Fibroblast of the aortic adventitia (primary cell): Measurements from ENCODE around the gene CISTR. TPM values are rescaled to one million over a fixed set of nuclear protein-coding genes. Genes with fewer than 3 reads are reported as not detected.

Source experiments
- DNase-seq: peaks from one replicate; pipeline ENCODE4 v3.0.0-alpha.2; 2010; ENCODE audit warnings: low read depth
- H3K4me3 ChIP-seq: 2 replicates; pipeline ENCODE4 v1.5.1; 2011; ENCODE audit warnings: low read depth, mild to moderate bottlenecking, control low read depth, low read length, moderate library complexity
- CTCF ChIP-seq: IDR thresholded peaks from 2 replicates; pipeline ENCODE4 v1.5.1; 2011; ENCODE audit warnings: mild to moderate bottlenecking, low read length, control low read depth, inconsistent platforms; ENCODE audit not compliant: insufficient read depth
- total RNA-seq: library from RNA; depleted of rRNA; stranded (reverse); fragments of >200 nt; gene quantifications from 2 replicates; pipeline ENCODE4 v1.2.3, GENCODE V29; 2012; ENCODE audit warnings: low replicate concordance

CISTR gene
- total RNA-seq, 1 donor: not detected

GRCh38 chr12:53717319-53717718 is 34.5 kb downstream of the CISTR start:
- TF ChIP-seq CTCF: no peak
- DNase-seq: no peak
- no peak overlapping the region for H3K4me3 ChIP-seq

DNA sequence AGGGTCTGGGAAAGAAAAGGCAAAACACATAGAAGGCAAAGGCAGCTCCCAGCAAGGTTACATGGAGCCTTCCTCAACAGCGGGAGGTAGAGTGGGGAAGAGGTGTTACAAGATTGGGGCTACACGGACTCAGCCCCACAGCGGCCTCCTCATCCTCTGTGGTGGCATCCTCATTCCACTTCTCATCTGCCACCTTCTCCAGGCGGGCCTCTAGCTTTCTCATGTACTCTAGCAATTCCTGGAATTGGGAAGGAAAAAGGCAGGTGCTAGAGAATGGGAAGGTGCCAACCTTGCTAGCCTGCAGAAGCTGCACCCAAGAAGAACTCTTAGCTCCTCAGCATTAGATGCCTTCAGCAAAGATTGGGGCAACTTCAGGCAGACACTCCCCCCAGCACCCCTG is 37.8 kb downstream of the CISTR start:
- no peak for TF ChIP-seq CTCF
- no peak for DNase-seq
- H3K4me3 ChIP-seq: no peak overlapping the region

DNA sequence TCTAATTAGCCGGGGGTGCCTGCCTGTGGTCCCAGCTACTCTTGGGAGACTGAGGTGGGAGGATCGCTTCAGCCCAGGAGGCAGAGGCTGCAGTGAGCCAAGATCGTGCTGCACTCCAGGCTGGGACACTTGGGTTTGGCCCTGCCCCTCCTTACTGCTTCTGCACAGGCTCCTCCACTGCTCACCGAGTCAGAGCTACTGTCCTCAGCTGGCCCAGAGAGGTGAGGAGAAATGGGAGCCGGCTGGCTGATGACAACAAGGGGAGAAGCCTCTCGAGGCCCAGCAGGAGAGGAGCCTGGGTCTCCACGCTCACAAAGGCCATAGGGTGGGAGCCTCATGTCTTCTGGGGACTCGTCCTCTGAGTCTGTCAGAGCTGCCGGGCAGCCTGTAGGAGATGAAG is 38.3 kb downstream of the CISTR start:
- no peak overlapping the region for H3K4me3 ChIP-seq
- TF ChIP-seq CTCF: no peak
- DNase-seq: no peak

DNA sequence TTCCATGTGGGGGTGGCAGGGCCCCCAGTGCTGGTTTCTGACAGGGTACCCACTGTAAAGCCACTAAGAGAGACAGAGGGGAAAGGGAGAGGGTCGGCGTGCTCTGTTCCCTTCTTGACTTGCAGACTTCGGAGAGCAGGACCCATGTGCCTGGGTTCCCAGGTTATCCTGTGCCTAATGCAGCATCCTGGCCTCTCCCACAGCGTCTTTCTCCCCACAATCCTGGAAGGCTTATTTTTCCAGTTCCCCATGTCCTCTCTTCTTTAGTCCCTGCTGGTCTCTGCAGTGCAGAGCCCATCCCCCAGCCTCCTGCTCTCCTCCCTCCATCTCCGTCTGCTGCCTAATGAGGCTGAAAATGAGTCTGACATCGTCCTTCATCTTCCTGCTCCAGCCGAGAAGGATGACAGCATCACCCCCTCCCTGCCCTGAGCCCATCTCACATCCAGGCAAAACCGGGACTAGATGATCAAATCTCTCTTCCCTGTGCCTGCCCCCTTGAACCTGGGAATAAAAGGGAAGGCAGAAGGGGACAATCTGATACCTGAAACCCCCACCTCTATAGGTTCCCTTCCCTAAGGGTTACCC is 39.6 kb downstream of the CISTR start:
- no peak for DNase-seq
- H3K4me3 ChIP-seq: no peak overlapping the region
- no peak for TF ChIP-seq CTCF

DNA sequence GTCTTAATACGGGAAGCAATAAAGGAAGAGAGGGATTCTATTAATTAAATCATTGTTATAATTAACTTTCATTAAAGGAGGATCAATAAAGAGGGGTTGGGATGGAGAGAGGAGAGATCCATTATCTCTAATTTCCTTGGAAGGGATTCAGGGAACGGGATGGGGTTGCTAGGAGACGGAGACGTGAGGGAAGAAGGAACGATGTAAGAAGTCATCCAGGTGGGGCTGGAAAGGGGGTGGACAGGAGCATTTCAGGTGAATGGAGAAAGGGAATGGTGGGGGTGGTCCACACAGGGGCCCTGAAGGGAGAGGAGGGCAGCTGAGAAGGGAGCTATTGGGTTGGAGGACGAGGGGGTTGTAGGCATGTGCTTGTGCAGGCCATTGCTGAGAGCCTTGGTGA is 41.7 kb downstream of the CISTR start:
- TF ChIP-seq CTCF: no peak
- no peak overlapping the region for H3K4me3 ChIP-seq
- DNase-seq: no peak

- no peak for DNase-seq
- no peak for TF ChIP-seq CTCF
- no peak overlapping the region for H3K4me3 ChIP-seq
These were observed 42.1 kb downstream of the CISTR start for GRCh38 chr12:53709671-53710070.

GRCh38 chr12:53706080-53706479 is 45.7 kb downstream of the CISTR start:
- no peak for DNase-seq
- no peak overlapping the region for H3K4me3 ChIP-seq
- no peak for TF ChIP-seq CTCF
